GM23338 (cell line): ENCODE data around the gene LSM3.

Experiments used
- CREB1 ChIP-seq: fragments of 250-450 bp; sonication (Bioruptor Pico); IDR thresholded peaks from 2 replicates; pipeline ENCODE4 v1.5.0; 2020; ENCODE audit warnings: low read depth, mild to moderate bottlenecking, moderate library complexity
- CTCF ChIP-seq, 2 experiments: fragments of 200-600 bp in 1 of 2; sonication (generic) in 1 of 2; conservative IDR thresholded peaks; 2 replicates each; pipeline versions ENCODE4 v1.5.1 to v1.6.1; 2016 to 2017; ENCODE audit warnings: antibody characterized with exemption in 2 of 2, low read depth in 2 of 2, mild to moderate bottlenecking in 2 of 2, moderate library complexity in 1 of 2
- EZH2 ChIP-seq: fragments of 200-600 bp; sonication (generic); IDR thresholded peaks from one replicate; pipeline ENCODE4 v1.8.0; 2017; ENCODE audit warnings: antibody characterized with exemption, mild to moderate bottlenecking, low read depth; ENCODE audit not compliant: unreplicated experiment
- EZH2phosphoT487 ChIP-seq: fragments of 200-600 bp; sonication (generic); IDR thresholded peaks from one replicate; pipeline ENCODE4 v1.8.1; 2018; ENCODE audit warnings: antibody characterized with exemption; ENCODE audit not compliant: unreplicated experiment
- JUNB ChIP-seq: IDR thresholded peaks from one replicate; pipeline ENCODE4 v1.6.1; 2016; ENCODE audit warnings: antibody characterized with exemption; ENCODE audit not compliant: unreplicated experiment
- NANOG ChIP-seq: IDR thresholded peaks from 2 replicates; pipeline ENCODE4 v1.6.1; 2016; ENCODE audit warnings: antibody characterized with exemption, borderline replicate concordance
- POLR2AphosphoS5 ChIP-seq: IDR thresholded peaks from 2 replicates; pipeline ENCODE4 v1.6.1; 2016; ENCODE audit warnings: antibody characterized with exemption, low read depth
- STAT1 ChIP-seq: IDR thresholded peaks from one replicate; pipeline ENCODE4 v1.6.1; 2016; ENCODE audit warnings: antibody characterized with exemption; ENCODE audit not compliant: unreplicated experiment
- ZNF114 ChIP-seq: fragments of 250-450 bp; sonication (Bioruptor Pico); IDR thresholded peaks from 2 replicates; pipeline ENCODE4 v1.5.0; 2020; ENCODE audit warnings: mild to moderate bottlenecking, moderate library complexity
- ZNF331 ChIP-seq: fragments of 250-450 bp; sonication (Bioruptor Pico); IDR thresholded peaks from 2 replicates; pipeline ENCODE4 v1.5.0; 2020; ENCODE audit warnings: low read depth, mild to moderate bottlenecking, moderate library complexity
- TF ChIP-seq, protein P1 (sequence below): IDR thresholded peaks from one replicate; pipeline ENCODE4 v1.6.1; 2018; ENCODE audit warnings: antibody characterized with exemption; ENCODE audit not compliant: unreplicated experiment
- TF ChIP-seq, protein P2 (sequence below): IDR thresholded peaks from 2 replicates; pipeline ENCODE4 v1.6.1; 2016; ENCODE audit warnings: antibody characterized with exemption

- TF ChIP-seq CTCF (conservative IDR thresholded peaks at IDR 0.05; ENCODE audit: low read depth in 2 of 2) (no peak), CREB1 (no peak), JUNB (no peak), EZH2 (no peak), POLR2AphosphoS5 (no peak), NANOG (no peak), EZH2phosphoT487 (no peak), ZNF331 (CRISPR knock-in tag) (no peak), ZNF114 (CRISPR knock-in tag) (no peak), STAT1 (no peak)
- TF ChIP-seq, protein P1, sequence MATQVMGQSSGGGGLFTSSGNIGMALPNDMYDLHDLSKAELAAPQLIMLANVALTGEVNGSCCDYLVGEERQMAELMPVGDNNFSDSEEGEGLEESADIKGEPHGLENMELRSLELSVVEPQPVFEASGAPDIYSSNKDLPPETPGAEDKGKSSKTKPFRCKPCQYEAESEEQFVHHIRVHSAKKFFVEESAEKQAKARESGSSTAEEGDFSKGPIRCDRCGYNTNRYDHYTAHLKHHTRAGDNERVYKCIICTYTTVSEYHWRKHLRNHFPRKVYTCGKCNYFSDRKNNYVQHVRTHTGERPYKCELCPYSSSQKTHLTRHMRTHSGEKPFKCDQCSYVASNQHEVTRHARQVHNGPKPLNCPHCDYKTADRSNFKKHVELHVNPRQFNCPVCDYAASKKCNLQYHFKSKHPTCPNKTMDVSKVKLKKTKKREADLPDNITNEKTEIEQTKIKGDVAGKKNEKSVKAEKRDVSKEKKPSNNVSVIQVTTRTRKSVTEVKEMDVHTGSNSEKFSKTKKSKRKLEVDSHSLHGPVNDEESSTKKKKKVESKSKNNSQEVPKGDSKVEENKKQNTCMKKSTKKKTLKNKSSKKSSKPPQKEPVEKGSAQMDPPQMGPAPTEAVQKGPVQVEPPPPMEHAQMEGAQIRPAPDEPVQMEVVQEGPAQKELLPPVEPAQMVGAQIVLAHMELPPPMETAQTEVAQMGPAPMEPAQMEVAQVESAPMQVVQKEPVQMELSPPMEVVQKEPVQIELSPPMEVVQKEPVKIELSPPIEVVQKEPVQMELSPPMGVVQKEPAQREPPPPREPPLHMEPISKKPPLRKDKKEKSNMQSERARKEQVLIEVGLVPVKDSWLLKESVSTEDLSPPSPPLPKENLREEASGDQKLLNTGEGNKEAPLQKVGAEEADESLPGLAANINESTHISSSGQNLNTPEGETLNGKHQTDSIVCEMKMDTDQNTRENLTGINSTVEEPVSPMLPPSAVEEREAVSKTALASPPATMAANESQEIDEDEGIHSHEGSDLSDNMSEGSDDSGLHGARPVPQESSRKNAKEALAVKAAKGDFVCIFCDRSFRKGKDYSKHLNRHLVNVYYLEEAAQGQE: no peak
- TF ChIP-seq, protein P2, sequence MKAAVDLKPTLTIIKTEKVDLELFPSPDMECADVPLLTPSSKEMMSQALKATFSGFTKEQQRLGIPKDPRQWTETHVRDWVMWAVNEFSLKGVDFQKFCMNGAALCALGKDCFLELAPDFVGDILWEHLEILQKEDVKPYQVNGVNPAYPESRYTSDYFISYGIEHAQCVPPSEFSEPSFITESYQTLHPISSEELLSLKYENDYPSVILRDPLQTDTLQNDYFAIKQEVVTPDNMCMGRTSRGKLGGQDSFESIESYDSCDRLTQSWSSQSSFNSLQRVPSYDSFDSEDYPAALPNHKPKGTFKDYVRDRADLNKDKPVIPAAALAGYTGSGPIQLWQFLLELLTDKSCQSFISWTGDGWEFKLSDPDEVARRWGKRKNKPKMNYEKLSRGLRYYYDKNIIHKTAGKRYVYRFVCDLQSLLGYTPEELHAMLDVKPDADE: no peak
Observed at GRCh38 chr3:14228681-14229470, 50.3 kb downstream of the LSM3 start.
